HG03571 (cell line): ENCODE measurements around the gene PZP.
"Not testable (repeated sequence)": the region's sequence is repeated elsewhere in the genome, so short reads cannot be mapped to it uniquely, and the experiment has no call there.

Experiments
- ATAC-seq: cut with Tn5 transposase; IDR thresholded peaks from one replicate; pipeline ENCODE4 v1.9.1; 2021; ENCODE audit not compliant: unreplicated experiment

PZP gene

GRCh38 chr12:9184276-9184675 is 23.9 kb downstream of the PZP start:
- ATAC-seq = no peak

GRCh38 chr12:9180810-9181209 is 27.4 kb downstream of the PZP start:
- ATAC-seq = no peak

GRCh38 chr12:9179781-9180180 is 28.4 kb downstream of the PZP start:
- no peak for ATAC-seq

DNA sequence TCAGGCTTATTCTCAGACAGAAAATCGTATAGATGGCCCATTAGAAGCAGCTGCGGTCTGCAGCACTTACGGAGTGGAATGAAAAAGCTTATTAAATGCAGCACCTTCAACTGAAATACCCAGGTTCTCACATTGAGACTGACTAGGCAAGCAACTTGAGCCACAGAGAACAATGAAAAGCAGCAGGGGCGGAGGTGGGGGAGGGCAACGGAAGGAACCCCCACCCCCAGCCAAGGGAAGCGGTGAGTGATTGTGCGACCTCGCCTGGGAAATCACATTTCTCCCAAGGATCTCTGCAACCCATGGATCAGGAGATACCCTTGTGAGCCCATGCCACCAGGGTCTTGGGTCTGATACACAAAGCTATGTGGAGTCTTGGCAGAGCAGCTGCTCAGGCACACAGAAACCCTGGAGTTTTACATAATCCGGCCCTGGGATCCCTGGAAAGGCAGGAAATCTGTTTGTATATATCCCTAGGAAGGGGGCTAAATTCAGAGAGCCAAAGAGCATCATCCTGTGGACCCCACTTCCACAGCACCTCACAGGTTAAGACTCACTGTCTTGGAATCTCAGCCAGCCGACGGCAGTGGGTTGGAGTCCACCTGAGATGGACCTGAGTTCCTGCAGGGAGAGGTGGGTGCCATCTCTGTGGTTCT is 38.1 kb downstream of the PZP start:
- no peak for ATAC-seq

DNA sequence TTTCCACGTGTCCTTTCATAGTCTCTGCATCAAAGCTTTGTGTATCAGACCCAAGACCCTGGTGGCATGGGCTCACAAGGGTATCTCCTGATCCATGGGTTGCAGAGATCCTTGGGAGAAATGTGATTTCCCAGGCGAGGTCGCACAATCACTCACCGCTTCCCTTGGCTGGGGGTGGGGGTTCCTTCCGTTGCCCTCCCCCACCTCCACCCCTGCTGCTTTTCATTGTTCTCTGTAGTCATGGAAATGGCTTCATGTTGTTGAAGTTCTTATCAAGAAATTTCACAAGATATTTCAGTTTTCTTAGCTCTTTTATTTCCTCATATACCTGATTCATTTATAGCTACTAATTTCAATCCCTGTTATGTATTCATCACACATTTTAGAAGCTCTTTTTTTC is 40.9 kb downstream of the PZP start:
- not testable (repeated sequence) for ATAC-seq

- ATAC-seq = no peak
Observed at GRCh38 chr12:9163392-9163791, 44.8 kb downstream of the PZP start.

DNA sequence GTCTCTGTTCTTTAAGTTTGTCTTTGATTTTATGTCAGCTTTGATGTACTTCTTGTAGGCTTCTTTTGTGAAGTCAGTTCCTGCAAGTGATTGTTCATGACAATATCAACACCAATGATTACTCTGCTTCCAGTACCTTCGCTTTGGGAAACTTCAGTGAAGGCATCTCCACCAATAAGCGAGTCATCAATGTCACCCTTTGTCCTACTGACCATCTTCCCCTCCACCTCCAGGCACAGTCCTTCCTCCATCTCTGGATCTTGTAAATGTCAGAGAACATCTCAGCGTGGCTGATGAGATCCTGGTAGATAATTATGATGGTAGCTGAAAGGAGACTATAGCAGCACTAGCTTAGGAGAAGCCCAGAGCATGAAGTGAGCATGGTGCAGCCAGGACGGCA is 52.1 kb downstream of the PZP start:
- no peak for ATAC-seq

GRCh38 chr12:9149372-9149771 is 58.8 kb downstream of the PZP start:
- ATAC-seq = no peak

DNA sequence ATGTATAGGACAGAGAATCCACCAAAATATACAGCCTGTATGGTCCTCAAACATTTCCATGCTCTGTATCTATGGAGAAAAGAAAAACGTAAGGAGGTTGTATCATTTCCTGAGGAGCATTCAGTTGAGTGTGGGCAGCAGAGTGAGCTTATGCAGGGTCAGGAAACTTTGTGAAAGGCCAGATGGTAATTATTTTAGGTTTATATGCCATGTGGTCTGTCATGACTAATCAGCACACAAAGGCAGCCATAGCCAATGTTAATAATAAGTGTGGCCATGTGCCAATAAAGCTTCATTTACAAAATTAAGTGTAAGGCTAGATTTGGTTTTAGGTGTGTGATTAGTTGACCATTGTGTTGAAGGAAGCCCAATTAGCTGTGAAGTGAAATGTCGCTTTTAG is 59.3 kb downstream of the PZP start:
- no peak for ATAC-seq

GRCh38 chr12:9147461-9147860 is 60.7 kb downstream of the PZP start:
- ATAC-seq = no peak

- no peak for ATAC-seq
Observed at GRCh38 chr12:9144730-9145106, 63.5 kb downstream of the PZP start.

GRCh38 chr12:9143929-9144729 is 64.1 kb downstream of the PZP start:
- ATAC-seq = no peak

DNA sequence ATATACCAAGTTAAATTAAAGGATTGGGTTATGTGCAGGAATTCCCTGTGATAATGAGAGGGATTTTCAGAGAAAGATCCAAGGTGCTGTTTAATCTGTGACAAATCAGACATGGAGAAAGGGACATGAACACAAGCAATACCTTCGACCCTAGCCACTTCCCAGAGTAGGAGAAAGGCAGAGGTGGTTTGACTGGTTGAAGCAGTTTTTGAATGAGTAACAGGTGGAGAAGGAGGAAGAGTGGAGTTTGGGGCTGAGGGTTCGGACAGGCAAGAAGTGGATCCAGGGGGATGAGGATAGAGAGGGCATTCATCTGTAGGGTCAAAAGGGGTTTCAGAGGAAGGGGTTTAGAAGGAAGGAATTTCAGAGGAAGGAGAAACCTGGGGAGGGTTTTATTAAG is 65.1 kb downstream of the PZP start:
- ATAC-seq = no peak

- not testable (repeated sequence) for ATAC-seq
Observed at GRCh38 chr12:9139588-9140290, 68.5 kb downstream of the PZP start.

DNA sequence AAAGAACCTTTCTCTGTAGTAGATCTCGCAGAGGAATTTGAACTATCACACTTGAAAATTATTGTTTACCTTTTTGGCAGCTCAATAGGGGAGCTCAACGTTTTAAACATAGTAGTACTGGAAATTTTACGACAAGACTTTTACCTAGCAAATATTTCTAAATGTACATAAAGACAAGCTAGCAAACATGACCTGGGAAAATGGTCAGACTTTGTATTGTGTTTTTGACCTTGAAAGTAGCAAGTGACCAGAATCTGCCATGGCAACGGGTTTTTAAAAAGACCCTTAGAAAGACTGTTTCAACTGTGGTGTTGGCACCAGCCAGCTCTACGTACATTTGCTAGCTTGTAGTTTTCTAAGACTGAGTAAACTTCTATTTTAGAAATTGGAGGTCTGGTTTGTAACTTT is 72.3 kb downstream of the PZP start:
- ATAC-seq = no peak

GRCh38 chr12:9134981-9135628 is 73.1 kb downstream of the PZP start:
- ATAC-seq = no peak

DNA sequence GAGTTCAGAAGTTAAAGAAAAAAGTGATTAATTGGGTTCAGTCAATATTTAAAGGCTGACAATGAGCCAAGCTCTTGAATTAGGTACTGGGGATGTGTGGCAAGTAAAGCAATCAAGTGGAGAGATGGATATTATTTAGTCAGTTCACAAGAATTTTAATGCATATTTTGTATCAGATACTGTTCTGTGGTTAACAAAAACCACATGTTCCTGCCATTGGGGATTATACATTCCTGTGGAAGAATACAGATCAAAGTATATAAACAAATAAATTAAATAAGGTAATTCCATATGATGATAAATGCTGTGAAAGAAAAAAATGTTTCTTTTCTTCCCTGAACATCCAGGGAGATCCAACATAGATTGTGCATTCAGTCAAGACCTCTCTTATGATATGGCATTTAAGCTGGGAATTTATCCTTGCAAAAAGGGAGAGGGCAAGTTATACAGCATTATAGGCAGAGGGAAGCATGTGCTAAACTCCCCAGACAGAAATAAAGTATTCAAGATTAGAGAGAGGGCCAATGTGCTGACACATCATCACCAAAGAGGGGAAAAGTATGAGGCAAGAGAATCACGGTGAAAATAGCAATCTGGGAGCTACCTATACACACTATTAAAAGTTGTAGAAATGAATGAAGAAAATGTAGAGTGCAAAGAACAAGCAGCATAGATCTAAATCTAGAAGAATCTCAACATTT is 74.8 kb downstream of the PZP start:
- no peak for ATAC-seq

- ATAC-seq = no peak
Observed at GRCh38 chr12:9132008-9132535, 76.1 kb downstream of the PZP start.

DNA sequence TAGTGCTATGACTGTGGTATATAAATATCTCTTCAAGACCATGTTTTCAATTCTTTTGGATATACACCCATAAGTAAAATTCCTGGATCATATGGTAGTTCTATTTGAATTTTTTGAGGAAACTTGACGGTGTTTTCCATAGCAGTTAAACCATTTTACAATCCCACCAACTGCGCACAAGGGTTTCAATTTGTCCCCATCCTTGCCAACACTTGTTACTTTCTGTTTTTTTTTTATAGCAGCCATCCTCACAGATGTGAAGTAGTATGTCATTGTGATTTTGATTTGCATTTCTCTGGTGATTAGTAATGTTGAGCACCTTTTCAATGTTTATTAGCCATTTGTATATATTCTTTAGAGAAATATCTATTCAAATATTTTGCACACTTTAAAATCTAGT is 78.0 kb downstream of the PZP start:
- no peak for ATAC-seq

DNA sequence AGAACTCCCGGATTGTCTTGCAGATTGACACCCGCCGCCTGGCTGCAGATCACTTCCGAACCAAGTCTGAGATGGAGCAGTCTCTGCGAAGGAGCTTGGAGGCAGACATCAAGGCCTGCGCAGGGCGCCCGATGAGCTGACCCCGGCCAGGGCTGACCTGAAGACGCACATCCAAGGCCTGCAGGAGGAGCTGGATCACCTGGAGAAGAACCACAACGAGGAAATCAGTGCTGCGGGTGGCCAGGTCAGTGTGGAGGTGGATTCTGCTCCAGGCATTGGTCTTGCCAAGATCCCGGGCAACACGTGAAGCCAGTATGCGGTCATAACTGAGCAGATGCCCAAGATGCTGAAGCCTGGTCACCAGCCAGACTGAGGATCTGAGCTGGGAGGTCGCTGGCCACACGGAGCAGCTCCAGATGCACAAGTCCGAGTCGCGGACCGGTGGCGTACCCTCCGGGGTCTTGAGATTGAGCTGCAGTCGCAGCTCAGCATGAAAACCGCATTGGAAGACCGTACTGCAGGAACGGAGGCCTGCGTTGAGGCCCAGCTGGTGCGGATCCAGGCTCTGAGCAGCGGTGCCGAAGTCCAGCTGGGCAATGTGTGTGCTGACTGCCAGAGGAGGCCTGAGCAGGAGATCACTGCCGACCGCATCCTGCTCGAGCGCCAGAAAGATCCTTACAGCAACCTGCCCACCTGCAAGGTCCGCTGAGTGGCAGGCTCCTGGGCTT is 80.1 kb downstream of the PZP start:
- ATAC-seq = no peak
